NOMO-1 treated with dmso at 0.1 percent for 144 hours (cell line): ENCODE results near the gene STK38.
"Not testable (repeated sequence)": the region's sequence is repeated elsewhere in the genome, so short reads cannot be mapped to it uniquely, and the experiment has no call there.

Source experiments
- DNase-seq: peaks from one replicate; lab custom pipeline; 2025; ENCODE audit not compliant: unreplicated experiment; lab: John Stamatoyannopoulos, UW

Gene STK38

DNA sequence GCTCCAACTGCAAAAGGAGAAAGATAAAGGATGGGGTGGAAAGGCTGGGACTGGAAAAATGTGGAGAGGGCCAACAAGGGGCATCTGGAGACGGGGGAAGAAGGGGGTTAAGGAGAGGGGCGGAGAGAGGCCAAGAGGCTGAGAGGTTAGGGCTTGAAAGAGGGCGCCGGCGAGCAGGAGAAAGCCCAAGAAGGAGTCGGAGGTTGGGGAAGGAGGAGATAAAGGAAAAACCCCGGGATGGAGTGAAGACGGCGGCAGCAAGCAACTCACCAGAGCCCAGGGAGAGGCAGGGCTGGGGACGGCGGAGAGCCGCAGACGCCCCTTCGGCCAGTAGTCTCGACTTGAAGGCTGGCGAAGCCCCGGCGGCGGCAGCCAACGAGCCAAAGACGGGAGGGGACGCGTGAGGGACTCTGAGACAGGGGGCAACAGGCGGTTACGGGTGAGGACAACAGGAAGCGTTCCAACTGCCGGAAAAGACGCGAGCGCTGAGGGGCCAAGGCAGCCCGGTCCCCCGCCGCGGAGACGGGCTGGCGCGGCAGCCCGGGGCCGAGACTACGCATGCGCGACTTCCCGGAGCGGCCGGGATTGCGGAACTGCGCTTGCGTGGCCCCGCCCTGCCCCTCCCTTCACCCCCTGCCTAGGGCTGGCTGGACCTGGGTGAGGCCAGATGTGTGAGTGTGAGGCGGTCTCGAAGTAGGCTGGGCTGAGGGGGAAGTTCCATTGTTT lies at the start of gene STK38:
TSS of gene STK38 (minus strand) at position 560 of the 726 bp plus-strand sequence. CDS start 7,277 bp downstream, outside the sequence.
- DNase-seq: peak; percentile 86

GRCh38 chr6:36596356-36596755 lies 49.1 kb upstream of the STK38 start:
- no peak for DNase-seq

- DNase-seq: peak; percentile 10
These were observed 47.8 kb upstream of the STK38 start for GRCh38 chr6:36594816-36595643.

- peak; percentile 97 for DNase-seq
These were observed 46.9 kb upstream of the STK38 start, which contains the start of gene SRSF3 for GRCh38 chr6:36594029-36594815. Gene SRSF3 (plus strand): TSS chr6:36594362. CDS start chr6:36596763, 2,401 bp downstream.

DNA sequence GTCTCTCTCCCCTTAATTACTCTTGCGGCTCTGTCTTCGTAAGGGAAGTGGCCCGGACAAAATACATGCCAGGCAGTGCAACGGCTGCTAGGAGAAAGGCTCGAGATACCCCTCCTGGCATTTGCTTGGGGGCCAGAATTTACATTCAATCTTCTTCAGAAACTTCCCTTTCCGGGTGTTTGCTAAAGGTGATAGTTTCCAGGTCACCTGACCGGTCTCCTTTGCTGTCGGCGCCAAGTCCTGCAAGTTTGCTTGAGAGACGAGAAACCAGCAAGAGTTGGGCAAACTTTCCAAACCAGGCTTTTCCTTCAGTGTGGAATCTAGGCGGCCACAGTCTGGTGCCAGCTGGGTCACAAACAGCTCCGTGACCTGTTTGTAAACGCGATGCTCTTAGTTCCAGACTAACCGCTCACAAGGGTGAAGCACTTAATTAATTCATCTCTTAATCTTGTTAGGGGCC lies 46.3 kb upstream of the STK38 start:
- DNase-seq: peak; percentile 85

DNA sequence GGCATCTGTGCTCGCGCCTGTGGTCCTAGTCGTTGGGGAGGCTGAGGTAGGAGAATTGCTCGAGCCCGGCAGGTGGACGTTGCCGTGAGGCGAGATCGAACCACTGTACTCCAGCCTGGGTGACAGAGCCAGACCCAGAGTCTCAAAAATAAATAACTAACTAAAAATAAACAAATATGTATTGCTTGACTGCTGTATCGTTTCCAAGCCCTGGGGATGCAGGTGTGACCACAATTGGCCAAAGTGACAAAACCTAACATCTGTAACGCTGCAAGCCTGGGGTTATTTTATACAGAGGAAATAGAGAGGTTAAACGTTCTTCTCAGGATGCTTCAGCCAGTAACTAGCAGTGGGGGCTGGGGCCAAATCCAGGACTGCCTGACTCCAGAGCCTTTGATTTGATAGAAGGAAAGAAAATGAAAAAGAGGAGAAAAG lies 45.0 kb upstream of the STK38 start:
- DNase-seq: no peak

DNA sequence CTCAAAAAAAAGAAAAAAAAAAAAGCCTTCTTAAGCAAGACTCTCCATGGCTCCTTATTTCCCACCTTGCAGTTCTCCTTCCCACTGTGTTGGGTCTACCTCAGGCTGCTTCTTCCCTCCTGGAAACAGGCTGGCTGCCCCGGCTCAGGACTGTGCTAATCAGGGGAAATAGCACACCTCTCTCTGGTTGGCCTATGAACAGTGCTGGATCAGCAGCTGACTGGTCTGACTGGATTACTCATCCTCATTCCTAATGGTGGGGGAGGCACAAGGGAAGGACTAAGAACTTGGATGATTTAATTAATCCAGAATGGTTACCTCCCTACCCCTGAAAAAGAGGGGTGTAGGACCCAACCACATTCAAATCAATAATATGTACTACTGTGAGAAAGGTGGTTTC lies 43.0 kb upstream of the STK38 start:
- no peak for DNase-seq

GRCh38 chr6:36589025-36589400 lies 41.7 kb upstream of the STK38 start:
- not testable (repeated sequence) for DNase-seq

- no peak for DNase-seq
These were observed 39.3 kb upstream of the STK38 start for GRCh38 chr6:36586606-36587005.

DNA sequence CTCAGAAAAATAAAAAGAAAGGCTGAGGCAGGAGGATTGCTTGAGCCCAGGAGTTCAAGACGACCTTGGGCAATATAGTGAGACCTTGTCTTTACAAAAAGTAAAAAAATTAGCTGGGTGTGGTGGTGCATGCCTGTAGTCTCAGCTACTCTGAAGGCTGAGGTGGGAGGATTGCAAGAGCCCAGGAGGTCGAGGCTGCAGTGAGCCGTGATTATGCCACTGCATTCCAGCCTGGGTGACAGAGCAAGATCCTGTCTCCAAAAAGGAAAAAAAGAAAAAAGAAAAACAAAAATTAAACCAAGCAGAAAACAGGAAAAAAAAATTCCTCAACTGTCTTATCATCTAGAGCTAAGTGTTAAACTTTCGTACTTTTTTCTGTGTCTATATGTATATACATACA lies 34.4 kb upstream of the STK38 start:
- DNase-seq: no peak

DNA sequence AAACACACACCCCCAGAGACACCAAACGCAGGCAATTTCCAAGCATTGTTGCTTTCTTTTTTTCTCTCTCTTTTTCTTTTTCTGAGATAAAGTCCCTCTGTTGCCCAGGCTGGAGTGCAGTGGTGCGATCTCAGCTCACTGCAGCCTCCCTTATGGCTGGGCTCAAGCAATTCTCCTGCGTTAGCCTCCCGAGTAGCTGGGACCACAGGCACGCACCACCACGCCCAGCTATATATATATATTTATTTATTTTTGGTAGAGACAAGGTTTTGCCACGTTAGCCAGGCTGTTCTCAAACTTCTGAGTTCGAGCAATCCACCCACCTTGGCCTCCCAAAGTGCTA lies 32.9 kb upstream of the STK38 start:
- DNase-seq: no peak

GRCh38 chr6:36578431-36578830 lies 31.2 kb upstream of the STK38 start:
- no peak for DNase-seq

- no peak for DNase-seq
These were observed 30.8 kb upstream of the STK38 start for GRCh38 chr6:36578030-36578429.

DNA sequence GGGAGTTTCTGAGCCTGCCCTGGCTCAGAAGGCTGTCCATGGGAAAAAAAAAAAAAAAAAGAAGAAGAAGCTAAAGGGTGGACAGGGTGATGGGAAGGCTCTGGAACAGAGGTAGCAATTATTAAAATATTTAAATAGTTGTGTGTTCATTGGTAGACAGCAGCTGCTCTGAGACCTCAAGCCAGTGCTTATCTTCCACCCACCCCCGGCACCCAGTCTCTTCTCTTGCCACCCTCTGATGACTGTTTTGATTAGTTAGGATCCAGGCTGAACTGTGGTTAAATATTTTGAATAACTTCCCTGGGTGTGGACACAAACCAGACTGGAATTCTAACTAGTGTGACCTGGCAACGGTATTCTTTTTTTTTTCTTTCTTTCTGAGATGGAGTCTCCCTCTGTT lies 30.0 kb upstream of the STK38 start:
- DNase-seq: no peak

DNA sequence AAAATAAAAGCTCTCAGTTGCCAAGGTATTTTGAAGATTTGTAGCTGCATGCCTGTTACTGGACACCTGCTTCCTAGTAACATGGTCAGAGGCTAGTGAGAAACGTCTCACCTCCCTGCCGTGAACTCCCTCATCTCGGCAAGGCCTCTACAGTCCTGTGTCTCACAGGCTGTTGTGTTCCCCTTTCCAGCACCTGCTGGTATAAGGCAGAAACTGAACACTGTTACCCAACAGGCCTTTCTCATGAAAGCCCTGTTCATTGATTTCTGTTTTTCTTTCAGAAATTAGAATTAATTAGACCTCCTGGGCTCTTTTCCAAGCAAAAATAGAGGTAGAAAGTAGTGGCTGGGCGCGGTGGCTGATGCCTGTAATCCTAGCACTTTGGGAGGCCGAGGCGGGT lies 29.3 kb upstream of the STK38 start:
- DNase-seq: no peak

- no peak for DNase-seq
These were observed 27.4 kb upstream of the STK38 start for GRCh38 chr6:36574679-36575078.

DNA sequence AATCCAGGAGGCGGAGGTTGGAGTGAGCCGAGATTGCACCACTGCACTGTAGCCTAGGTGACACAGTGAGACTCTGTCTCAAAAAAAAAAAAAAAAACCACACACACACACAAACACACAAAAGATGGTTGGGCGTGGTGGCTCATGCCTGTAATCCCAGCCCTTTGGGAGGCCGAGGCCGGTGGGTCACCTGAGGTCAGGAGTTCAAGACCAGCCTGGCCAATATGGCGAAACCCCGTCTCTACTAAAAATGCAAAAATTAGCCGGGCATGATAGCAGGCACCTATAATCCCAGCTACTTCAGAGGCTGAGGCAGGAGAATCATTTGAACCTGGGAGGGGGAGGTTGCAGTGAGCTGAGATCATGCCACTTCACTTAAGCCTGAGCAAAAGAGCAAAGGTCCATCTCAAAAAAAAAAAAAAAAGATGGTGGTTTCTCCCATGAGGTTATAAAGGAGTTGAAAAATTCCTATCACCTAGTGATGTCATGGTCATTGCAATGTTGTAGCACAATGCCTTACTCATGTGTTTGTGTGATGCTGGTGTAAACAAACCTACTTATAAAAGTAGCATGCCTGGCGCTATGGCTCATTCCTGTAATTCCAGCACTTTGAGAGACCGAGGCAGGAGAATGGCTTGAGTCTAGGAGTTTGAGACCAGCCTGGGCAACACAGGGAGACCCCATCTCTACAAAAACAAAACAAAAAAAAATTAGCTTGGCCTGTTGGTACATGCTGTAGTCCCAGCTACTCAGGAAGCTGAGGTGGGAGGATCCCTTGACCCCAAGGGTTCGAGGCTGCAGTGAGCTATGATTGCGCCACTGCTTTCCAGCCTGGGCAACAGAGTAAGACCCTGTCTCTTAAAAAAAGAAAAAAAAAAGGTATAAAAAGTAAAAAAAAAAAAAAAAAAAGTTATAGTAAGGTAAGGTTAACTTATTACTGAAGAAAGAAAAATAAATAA lies 25.4 kb upstream of the STK38 start:
- not testable (repeated sequence) for DNase-seq

- no peak for DNase-seq
These were observed 24.1 kb upstream of the STK38 start for GRCh38 chr6:36571122-36572043.

DNA sequence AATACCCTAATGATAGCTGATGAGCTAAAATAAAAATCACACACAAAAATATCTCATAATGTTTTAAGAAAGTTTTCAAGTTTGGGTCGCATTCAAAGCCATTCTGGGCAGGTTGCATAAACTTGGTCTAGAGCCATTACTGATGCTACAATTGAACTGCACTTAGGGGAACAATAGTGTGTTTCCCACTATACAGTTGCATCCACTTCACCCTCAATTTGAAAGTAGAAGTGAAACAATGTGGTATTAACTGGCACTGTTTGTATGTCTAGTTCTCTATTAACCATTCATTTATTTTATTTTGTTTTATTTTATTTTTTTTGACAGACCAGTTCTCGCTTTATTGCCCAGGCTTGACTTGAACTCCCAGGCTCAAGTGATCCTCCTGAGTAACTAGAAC lies 23.0 kb upstream of the STK38 start:
- no peak for DNase-seq
